ENCODE results near the gene ZFYVE28.
A peak's percentile ranks its signal among the peaks of the same experiment; 100 is the strongest.

ZFYVE28 gene

DNA sequence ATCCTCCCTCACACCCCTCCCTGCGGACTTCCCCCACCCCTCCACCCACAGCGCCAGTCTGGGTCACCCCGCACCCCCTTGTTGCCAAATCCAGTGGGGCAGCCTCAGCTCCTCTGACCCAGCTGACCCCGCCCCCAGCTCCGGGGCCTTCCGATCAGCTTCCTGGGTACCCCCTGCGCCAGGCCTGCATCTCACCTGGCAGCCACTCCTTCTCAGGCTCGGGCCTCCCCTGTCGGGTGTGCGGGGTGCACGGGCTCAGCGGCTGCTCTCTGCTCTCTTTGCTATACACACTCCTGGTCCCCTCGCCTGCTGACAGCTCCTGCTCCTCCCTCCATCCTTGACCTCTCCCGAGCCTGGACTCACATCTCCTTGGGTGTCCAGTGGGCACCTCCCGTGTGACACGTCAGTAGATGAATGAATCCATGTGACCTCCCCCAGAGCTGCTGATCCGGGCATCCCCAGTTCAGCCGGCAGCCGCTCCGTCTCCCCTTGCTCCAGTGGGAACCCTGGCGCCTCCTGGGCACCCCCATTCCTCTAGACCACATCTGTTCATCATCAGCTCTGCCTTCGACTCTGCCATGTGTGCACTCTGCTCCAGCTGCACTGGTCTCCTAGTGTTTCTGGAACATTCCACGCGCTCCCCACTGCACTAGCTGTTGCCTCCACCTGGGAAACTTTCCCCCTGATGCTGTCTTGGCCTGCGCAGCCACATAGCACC, 10.2 kb upstream of the ZFYVE28 start:
- no peak for DNase-seq (ENCODE audit: low read depth)

DNA sequence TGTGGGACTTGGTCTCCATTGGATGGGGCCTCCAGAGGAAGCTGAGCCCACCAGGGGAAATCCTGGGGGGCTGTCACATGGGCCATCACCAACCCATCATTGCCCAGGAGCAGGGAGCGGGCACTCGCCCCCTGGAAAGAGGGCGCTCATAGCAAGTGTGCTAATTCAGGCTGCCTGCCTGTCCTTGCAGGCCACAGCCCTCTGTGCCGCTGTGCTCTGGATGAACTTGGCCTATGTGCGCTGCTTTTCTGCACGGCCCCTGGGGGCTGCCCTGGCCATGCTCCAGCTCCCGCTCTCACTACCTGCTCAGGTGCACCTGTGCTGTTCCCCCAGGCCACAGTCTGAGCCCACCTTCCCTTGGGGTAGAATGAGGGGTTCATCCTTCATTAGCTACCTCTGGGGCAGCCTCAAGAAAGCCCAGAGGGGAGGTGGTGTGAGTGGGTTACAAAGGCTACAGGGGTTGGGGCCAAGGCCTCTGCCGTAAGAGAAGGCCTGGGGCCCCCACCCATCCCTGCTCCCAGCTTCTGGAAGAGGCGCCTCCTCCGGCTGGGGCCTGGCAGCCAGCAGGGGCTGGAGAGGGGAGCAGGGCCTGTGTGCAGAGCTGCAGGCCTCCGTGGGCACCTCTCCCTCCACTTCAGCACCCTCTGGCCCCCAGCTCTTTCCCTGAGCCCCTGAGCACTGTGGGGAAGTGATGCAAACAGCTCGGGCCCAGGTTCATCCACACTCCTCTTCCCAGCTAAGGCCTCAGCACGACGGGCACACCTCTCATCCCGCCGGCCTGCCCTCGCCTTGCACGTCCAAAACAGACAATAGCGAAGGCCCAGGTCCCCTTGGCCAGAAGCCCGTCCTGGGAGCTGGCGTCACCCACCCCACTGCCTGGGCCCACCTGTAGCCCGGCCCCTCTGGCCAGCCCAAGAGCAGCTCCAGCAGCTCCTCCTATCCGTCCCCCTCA, 9.2 kb upstream of the ZFYVE28 start:
- no peak for DNase-seq (ENCODE audit: low read depth)

DNA sequence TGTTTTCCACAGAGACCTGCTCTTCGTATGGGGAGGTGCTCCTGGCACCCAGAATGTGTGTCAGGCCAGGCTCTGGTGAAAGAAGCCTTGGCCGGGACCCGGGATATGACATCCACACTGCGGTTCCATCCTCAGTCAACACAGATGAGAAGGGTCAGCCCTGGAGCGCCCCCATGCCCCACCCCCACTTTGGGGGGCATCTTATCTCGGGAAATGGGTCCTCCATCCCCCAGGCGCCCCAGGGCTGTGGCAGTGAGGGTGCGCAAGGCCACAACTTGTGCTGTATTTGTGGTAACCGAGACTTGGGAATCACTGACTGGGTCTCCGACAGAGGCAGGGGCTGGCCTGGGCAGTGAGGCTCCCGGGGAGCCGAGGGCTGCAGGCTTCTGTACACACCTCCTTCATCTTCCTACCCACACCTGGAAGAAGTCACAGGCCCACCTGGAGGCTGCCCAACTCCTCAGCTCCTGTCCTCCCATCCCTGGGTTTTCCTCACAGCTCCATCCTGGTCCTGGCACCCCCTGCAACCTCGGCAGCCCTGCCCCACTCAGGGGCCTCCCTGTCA, 8.3 kb upstream of the ZFYVE28 start:
- DNase-seq (ENCODE audit: low read depth) = no peak

DNA sequence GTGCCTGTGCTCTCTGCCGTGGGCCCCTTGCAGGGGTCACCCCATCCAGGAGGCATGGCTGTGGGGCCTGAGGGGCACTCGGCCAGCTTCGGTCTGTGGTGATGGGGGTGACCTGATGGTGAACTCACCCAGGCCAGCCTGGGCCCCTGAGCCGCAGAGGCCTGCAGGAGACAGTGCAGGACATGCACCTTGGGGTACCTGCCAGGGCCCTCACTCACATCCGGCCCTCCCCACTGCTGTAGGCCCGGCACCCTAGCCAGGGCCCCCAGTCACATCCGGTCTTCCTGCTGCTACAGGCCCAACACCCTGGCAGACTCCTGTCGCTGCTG, 7.6 kb upstream of the ZFYVE28 start:
- DNase-seq (ENCODE audit: low read depth) = no peak

DNA sequence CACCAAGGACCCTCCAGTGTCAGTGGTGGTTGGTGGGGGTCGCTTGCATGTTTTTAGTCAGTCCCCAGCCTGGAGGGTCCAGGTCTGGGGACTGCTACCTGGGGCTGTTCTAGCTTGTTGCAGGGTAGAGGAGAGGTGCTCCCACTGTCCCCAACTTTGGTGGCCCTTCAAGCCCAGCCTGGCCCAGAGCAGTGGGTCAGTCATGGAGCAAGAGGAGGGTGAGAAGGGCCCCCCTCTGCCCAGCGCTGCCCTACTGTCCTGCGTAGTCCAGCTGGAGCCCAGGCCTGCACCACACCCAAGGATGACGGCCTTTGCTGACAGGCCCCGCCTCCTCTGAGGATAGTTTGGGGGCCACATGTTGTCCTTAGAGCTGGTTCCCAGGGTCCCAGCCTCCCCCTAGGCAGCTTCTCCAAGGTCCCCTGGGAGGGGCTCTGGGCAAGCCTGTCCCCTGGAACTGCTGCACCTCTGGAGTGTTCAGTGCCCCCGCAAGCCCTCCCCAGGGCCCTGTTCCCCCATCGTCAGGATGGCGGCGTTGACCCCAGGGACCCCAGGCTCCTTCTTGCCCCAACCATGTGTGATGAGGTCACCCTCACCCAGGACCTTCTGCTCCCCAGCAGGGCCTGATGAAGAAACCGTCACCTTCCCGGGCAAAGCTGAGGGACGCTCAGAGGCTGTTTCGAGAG, 7.1 kb upstream of the ZFYVE28 start:
- no peak for DNase-seq (ENCODE audit: low read depth)

DNA sequence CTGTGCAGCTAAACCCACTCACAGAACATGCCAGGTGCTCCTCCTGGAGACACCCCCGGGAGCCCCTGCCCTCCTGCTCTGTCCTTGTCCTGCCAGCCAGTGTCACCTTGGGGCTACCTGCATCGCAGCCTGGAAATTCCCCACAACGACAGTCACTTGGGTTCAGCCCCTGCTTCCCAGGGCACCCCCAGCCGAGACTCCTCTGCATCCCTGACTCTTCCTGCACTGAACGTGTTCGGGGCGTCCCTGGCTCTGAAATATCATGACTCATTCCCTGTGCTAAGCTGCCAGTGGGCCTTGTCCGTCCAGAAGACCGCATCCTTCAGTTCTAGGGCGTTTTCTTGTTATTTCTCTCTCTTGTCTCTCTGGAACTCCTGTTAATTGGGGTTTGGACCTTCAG, 6.1 kb upstream of the ZFYVE28 start:
- DNase-seq (ENCODE audit: low read depth) = no peak

- no peak for DNase-seq (ENCODE audit: low read depth)
Observed at GRCh38 chr4:2423695-2424094, 5.2 kb upstream of the ZFYVE28 start.

DNA sequence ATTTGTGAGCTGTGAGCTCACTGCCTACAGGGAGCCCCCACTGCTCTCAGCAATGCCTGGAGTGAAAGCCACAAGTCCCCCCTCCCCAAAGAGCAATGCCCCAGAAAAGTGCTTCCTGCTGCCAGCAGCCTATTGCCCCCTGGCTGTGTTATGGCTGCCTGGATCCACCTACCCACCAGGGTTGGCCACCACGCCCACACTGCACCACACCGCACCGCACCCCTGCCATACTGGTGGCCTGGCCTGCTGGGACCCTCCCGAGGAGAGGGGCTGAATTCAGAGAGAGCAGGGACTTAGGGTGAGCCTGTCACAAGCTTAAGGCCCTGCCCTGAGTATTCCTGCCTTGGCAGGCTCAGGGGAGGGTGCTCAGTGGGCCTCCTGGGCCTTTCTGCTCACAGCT, 4.6 kb upstream of the ZFYVE28 start:
- DNase-seq (ENCODE audit: low read depth) = no peak

DNA sequence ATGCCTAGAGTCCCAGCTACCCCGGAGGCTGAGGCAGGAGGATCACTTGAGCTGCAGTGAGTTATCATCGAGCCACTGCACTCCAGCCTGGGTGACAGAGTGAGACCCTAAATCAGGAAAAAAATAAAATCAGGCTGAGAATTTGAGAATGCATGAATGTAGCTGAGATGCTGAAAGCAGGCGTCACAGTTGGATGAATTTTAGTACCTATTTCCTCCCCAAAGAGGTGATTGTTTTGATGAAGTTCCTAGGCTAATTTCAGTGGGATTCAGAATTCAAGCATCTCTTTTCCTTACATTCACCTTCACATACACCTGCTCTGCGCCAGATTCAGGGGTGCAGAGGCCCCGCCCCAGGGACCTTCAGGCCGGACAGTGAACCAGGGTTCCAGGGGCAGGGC, 3.5 kb upstream of the ZFYVE28 start:
- no peak for DNase-seq (ENCODE audit: low read depth)

DNA sequence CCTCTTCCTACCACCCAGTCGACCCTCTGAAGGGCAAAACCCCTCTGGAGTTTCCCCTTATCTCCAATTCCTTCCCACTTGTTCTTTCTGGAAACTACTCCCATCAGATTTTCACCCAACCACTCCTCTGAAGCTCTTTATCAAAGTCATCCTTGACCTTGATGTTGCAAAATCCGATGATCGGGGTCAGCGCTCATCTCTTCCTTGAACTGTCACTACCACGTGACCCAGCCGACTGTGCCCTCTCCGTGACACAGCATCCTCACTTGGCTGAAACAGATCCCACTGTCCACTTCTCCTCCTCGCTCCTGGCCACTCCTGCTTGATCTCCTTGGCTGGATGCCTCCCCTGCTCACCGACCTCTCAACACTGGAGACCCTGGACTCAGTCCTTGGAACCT, 1.4 kb upstream of the ZFYVE28 start:
- DNase-seq (ENCODE audit: low read depth) = no peak

DNA sequence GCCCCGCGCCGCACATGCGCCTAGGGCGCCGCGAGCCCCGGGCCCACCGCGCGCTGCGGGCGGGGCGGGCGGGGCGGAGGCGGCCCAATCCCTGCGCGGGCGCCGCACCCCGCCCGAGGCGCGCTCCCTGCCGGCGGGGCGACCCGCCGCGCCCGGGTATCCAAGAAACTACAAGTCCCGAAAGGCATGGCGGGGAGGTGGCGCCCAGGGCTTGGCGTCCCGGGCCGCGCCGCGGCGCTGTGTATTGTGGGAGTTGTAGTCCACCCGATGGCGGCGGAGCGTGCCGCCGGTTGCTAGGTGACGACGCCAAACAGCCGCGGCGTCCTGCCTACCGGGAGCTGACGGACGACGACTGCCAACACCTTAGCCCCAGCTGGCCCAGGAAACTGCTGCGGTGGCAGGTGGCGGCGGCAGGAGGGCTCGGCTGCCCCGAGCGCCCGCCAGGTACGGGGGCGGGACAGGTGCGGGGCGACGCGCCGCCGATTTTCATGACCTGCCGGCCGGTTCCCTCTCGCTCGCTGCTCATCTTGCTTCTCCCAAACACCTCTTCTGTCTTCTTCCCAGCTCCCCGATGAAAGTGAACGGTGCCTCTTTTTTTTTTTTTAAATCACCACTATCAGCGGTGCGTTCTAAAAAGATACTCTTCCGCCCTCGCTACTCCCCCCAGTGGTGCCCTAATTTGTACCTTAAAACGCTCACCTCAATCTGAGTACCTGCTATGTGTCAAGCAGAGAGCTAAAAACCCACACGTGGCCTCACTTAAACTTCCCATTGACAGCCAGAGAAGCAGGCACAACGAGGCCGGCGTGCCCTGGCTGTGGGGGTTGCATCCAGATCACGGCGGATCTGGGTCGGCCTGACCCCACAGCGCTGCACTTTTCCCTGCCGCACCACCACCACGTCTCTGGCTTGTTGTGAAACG, 466 bp upstream of the ZFYVE28 start, which contains the start of gene CFAP99:
CFAP99 (plus strand) TSS at position 306 of the 922 bp plus-strand sequence.
- DNase-seq (ENCODE audit: low read depth) = peak; percentile 90

- no peak for DNase-seq (ENCODE audit: low read depth)
Observed at GRCh38 chr4:2417226-2417764, 1.1 kb downstream of the ZFYVE28 start.

GRCh38 chr4:2416564-2417225, 1.8 kb downstream of the ZFYVE28 start:
- DNase-seq (ENCODE audit: low read depth) = no peak

GRCh38 chr4:2415881-2416563, 2.4 kb downstream of the ZFYVE28 start:
- DNase-seq (ENCODE audit: low read depth) = no peak

DNA sequence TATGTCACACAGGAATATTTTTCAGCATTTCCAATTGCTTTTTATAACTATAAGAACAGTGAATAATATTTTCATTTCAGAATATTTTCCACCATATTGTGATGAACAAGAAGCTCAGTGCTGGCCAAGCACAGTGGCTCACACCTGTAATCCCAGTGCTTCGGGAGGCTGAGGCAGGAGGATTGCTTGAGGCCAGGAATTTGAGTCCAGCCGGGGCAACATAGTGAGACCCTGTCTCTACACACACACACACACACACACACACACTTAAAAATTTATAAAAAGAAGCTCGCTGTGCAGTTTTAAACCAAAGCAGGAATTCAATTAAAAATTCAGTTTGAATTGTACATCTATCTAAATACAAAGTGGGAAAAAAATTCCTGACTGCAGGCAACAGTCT, 3.2 kb downstream of the ZFYVE28 start:
- no peak for DNase-seq (ENCODE audit: low read depth)

- no peak for DNase-seq (ENCODE audit: low read depth)
Observed at GRCh38 chr4:2413821-2414610, 4.4 kb downstream of the ZFYVE28 start.

DNA sequence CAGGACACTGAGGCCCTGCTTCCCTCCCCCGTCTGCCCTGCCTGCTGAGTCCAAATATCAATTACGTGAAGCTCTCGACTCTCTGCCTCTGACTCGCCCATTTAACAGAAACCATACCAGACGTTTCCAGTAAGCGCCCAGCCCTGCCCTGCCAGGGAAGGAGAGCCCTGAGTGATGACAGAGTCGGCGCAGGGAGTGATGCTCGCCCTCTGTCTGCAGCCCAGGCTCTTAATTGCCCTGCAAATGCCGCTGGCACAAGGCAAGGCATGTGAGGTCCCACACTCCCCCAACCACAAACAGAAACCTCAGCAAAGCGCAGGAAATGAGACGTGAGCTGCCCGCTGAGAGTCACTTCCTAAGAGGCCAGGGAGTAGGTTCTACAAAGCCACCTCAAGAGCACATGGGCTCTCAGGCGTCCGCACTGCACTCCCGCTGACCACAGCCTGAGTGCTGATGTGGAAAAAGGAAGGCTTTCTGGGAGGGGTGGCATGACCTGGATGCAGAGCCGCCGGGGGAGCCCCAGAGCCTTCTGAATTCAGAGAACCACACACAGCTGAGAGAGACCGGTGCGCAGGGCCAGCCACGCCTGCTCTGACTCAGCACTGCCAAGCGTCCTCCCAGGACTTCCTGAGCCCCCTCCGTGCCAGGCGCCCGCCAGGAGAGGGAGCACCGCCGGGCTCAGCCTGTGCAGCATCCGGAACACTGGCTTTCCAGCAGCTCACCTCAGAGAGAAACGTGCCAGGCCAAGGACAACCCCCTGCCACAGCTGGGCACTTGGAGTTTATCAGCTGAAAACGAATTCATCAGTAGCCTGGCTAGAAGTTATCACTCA, 5.3 kb downstream of the ZFYVE28 start:
- peak; percentile 80 for DNase-seq (ENCODE audit: low read depth)

DNA sequence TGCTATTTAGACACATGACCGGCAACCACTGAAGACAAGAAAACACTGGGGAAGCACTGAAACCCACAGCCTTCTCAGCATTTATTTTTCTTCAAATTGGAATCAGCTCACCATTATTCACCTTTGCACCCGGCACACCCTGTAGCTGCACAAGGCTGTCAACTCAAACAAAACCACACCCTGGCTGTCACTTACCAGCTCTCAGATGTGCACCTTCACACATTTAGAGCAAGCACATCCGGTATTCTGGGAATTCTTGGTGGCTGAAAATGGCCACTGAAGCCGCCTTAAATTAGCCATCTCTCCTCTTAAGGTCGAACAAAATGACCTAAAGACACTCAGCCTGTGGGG, 5.9 kb downstream of the ZFYVE28 start:
- DNase-seq (ENCODE audit: low read depth) = no peak
